GM12874 (cell line): ENCODE measurements around the gene C1orf232.

ENCODE experiments used
- TF ChIP-seq, protein P1 (sequence below): IDR thresholded peaks from 2 replicates; pipeline ENCODE4 v1.5.1; 2011; ENCODE audit warnings: low read depth, mild to moderate bottlenecking, control low read depth, low read length, moderate library complexity; ENCODE audit not compliant: insufficient read depth

C1orf232 gene

DNA sequence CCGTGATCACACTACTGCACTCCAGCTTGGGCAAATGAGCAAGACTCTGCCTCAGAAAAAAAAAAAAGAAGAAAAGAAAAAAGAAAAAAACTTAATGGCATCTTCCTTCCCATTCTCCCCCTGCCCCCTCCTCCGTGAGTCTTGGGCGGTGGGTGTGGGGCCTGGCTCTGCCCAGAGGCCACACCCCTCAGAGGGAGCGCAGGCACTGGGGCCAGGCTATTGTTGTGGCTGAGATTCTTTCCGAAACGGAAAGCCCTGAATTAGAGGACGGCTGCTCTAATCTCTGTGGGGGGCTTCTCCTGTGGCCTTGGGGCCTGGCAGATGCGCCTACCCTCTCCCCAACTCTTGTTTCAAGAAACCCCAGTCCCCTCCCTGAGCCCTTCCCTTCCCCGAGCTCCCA, 14.0 kb downstream of the C1orf232 start:
- TF ChIP-seq, protein P1, sequence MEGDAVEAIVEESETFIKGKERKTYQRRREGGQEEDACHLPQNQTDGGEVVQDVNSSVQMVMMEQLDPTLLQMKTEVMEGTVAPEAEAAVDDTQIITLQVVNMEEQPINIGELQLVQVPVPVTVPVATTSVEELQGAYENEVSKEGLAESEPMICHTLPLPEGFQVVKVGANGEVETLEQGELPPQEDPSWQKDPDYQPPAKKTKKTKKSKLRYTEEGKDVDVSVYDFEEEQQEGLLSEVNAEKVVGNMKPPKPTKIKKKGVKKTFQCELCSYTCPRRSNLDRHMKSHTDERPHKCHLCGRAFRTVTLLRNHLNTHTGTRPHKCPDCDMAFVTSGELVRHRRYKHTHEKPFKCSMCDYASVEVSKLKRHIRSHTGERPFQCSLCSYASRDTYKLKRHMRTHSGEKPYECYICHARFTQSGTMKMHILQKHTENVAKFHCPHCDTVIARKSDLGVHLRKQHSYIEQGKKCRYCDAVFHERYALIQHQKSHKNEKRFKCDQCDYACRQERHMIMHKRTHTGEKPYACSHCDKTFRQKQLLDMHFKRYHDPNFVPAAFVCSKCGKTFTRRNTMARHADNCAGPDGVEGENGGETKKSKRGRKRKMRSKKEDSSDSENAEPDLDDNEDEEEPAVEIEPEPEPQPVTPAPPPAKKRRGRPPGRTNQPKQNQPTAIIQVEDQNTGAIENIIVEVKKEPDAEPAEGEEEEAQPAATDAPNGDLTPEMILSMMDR: no peak

GRCh38 chr1:26153966-26154532, 14.7 kb downstream of the C1orf232 start:
- TF ChIP-seq, protein P1: no peak

- TF ChIP-seq, protein P1: no peak
These were observed 19.9 kb downstream of the C1orf232 start for GRCh38 chr1:26148887-26149286.

DNA sequence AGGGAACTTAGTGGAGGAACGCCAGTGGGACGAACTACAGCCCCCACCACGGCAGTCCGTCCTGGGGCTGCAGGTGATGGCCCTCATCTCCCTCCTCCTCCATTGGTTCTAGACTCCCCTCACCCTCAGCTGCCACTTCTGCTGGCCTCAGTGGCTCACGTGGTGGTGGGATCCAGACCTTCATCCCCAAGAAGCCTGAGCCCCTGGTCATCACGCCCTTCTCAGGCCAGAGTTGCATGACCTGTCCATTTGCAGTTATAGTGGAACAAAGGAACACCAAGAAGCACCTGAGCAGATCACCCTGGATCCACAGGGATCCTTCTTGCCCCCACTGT, 22.8 kb downstream of the C1orf232 start:
- TF ChIP-seq, protein P1: no peak

DNA sequence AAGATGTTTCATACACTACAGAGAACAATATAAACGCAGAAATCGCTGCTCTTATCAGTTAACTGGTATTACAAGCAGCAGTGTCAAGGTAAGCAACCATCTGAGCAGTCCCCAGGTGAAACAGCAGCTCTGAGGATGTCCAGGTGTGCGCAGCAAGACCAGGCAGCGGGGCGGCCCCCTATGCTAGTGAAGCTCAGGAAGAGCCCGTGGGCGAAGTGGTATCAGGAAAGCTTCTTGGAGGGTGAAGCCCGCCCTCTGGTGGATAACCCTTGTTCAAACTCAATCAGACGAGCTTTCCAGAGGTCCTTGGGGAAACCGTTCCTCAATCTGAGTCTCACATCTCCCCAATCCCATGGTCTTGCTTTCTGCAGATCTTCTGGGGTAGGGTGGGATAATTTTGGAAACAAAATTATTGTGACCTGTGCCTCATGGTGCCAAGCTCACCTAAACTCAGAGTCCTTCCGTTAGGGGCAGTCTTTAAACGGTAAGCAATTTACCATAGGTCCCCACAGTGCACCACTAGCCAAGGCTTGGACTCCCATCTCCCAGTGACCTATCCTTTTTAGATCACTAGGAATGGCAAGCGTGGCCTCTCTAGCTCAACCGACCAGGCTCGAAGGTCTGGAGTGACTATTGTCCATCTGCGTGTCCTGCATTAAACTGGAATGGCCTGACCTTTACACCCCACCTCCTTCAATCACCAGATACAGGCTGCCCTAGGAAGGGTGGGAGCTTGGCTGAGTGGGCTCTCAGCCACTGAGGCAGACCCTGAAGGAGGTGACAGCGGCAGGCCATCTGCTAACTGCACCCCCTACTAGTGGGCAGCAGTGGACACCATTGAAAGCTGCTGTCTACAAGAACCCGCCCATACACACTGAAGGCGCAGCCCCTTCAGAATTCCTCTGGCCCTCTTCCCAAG, 23.5 kb downstream of the C1orf232 start:
- TF ChIP-seq, protein P1: peak; percentile 67

DNA sequence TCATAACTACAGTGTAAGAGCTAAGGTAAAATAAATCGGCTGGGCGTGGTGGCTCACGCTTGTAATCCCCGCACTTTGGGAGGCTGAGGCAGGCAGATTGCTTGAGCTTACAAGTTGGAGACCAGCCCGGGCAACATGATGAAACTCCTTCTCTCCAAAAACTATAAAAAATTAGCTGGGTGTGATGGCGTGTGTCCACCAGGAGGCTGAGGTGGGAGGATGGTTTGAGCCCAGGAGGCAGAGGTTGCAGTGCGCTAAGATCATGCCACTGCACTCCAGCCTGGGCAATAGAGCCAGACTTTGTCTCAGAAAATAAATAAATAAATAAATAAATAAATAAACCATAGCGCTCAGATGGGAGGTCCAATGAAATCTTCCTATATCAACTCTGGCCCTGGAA, 26.6 kb downstream of the C1orf232 start:
- TF ChIP-seq, protein P1: no peak

GRCh38 chr1:26138974-26139558, 29.7 kb downstream of the C1orf232 start:
- TF ChIP-seq, protein P1: no peak
